Endothelial cell of umbilical vein (primary cell): ENCODE data around the gene RGS11. TPM values are rescaled to one million over a fixed set of nuclear protein-coding genes. Genes with fewer than 3 reads are reported as not detected.
A peak's percentile ranks its signal among the peaks of the same experiment; 100 is the strongest.

Experiments used
- BruUV-seq: library from RNA; stranded (reverse); fragments of 400-500 nt; replicated peaks from 2 replicates; lab custom pipeline; 2021; lab: Mats Ljungman, UMichigan
- CTCF ChIA-PET: fragments of 300-600, 350-600 bp; sonication (Branson Sonifier 250); formaldehyde crosslinking; loops from one replicate; lab custom pipeline; 2021; ENCODE audit warnings: antibody characterized with exemption, inconsistent platforms; lab: Charles Lee
- POLR2A ChIA-PET: fragments of 300-600, 350-600 bp; sonication (Branson Sonifier 250); formaldehyde crosslinking; loops from one replicate; lab custom pipeline; 2021; ENCODE audit warnings: antibody characterized with exemption, inconsistent platforms; lab: Charles Lee
- DNase-seq: peaks from one replicate; pipeline ENCODE4 v3.0.0-alpha.2; 2011; ENCODE audit warnings: low read depth, low spot score
- FAIRE-seq: peaks from 2 replicates; lab custom pipeline; 2011; peaks lifted over from hg19 to GRCh38; lab: Jason Lieb, UNC
- H2AFZ ChIP-seq: 2 replicates; pipeline ENCODE4 v1.6.0; 2012; ENCODE audit warnings: low read depth, low read length, control low read depth, inconsistent platforms
- H3K27ac ChIP-seq: 2 replicates; pipeline ENCODE4 v1.5.1; 2011; ENCODE audit warnings: low read depth, mild to moderate bottlenecking, control low read depth, low read length, moderate library complexity; ENCODE audit not compliant: insufficient read depth
- H3K27me3 ChIP-seq, 2 experiments: 2 replicates each; pipeline versions ENCODE4 v1.6.0 to v1.6.1; 2011; ENCODE audit warnings: low read length in 2 of 2, mixed read lengths in 1 of 2; ENCODE audit not compliant: control insufficient read depth in 2 of 2, insufficient read depth in 2 of 2
- H3K36me3 ChIP-seq, 2 experiments: 2 replicates in 1 of 2; 3 replicates in 1 of 2; pipeline ENCODE4 v1.5.1; 2011; ENCODE audit warnings: low read length in 2 of 2, mild to moderate bottlenecking in 1 of 2, moderate library complexity in 1 of 2; ENCODE audit not compliant: control insufficient read depth in 2 of 2, insufficient read depth in 2 of 2; ENCODE audit errors: extremely low read depth in 1 of 2
- H3K4me1 ChIP-seq: 3 replicates; pipeline ENCODE4 v1.5.1; 2011; ENCODE audit warnings: mild to moderate bottlenecking, low read length; ENCODE audit not compliant: control insufficient read depth, insufficient read depth; ENCODE audit errors: extremely low read depth
- H3K4me2 ChIP-seq: 2 replicates; pipeline ENCODE4 v1.6.1; 2011; ENCODE audit warnings: low read length, control low read depth, mixed read lengths; ENCODE audit not compliant: insufficient read depth
- H3K4me3 ChIP-seq, 3 experiments: fragments of 200-600 bp in 1 of 3; sonication (generic), shearing (Covaris generic) in 1 of 3; replicated peaks in 1 of 3; 2 replicates each; pipeline ENCODE4 v1.5.1; 2011 to 2016; ENCODE audit warnings: control low read depth in 3 of 3, low read length in 3 of 3, mild to moderate bottlenecking in 2 of 3, inconsistent platforms in 1 of 3, low read depth in 1 of 3, moderate library complexity in 1 of 3; ENCODE audit not compliant: insufficient read depth in 1 of 3
- H3K79me2 ChIP-seq: 2 replicates; pipeline ENCODE4 v1.6.0; 2012; ENCODE audit warnings: low read length, inconsistent platforms; ENCODE audit not compliant: control insufficient read depth, insufficient read depth
- H3K9ac ChIP-seq: replicated peaks from 2 replicates; pipeline ENCODE3; 2011; ENCODE audit warnings: low read length, control low read depth; ENCODE audit not compliant: insufficient read depth; ENCODE audit errors: extremely low read depth
- H3K9me1 ChIP-seq: replicated peaks from 3 replicates; pipeline ENCODE4 v1.6.0; 2011; ENCODE audit warnings: mild to moderate bottlenecking, low read length; ENCODE audit not compliant: control insufficient read depth, insufficient read depth; ENCODE audit errors: extremely low read depth
- H3K9me3 ChIP-seq: replicated peaks from 2 replicates; pipeline ENCODE4 v1.5.1; 2012; ENCODE audit warnings: low read length, inconsistent platforms; ENCODE audit not compliant: control insufficient read depth, insufficient read depth
- H4K20me1 ChIP-seq: replicated peaks from 2 replicates; pipeline ENCODE3; 2011; ENCODE audit warnings: mild to moderate bottlenecking, low read length; ENCODE audit not compliant: control insufficient read depth, insufficient read depth; ENCODE audit errors: extremely low read depth
- EZH2 ChIP-seq: IDR thresholded peaks from 2 replicates; pipeline ENCODE4 v1.6.1; 2012; ENCODE audit warnings: borderline replicate concordance, low read depth, mild to moderate bottlenecking, moderate library complexity, low read length, inconsistent platforms; ENCODE audit not compliant: severe bottlenecking
- FOS ChIP-seq: IDR thresholded peaks from 2 replicates; pipeline ENCODE4 v1.6.1; 2011; ENCODE audit warnings: mild to moderate bottlenecking, low read length, moderate library complexity, borderline replicate concordance; ENCODE audit not compliant: insufficient read depth
- GATA2 ChIP-seq: IDR thresholded peaks from 2 replicates; pipeline ENCODE4 v1.7.0; 2011; ENCODE audit warnings: low read depth, mild to moderate bottlenecking, moderate library complexity, mixed read lengths, low read length; ENCODE audit not compliant: insufficient read length, insufficient read depth
- JUN ChIP-seq: IDR thresholded peaks from 2 replicates; pipeline ENCODE4 v1.6.1; 2011; ENCODE audit warnings: borderline replicate concordance, low read depth; ENCODE audit not compliant: insufficient read length, insufficient read depth
- MYC ChIP-seq: IDR thresholded peaks from one replicate; pipeline ENCODE4 v1.6.1; 2011; ENCODE audit warnings: mild to moderate bottlenecking, low read depth, low read length
- POLR2A ChIP-seq: IDR thresholded peaks from 2 replicates; pipeline ENCODE4 v1.6.1; 2012; ENCODE audit warnings: low read depth, mild to moderate bottlenecking, control low read depth, low read length
- POLR2AphosphoS5 ChIP-seq: IDR thresholded peaks from 2 replicates; pipeline ENCODE4 v1.6.1; 2012; ENCODE audit warnings: low read depth, mild to moderate bottlenecking, control low read depth, low read length, moderate library complexity; ENCODE audit not compliant: insufficient read depth
- dilution Hi-C: fragments of 300-500 bp; cut with MboI; formaldehyde crosslinking; loops from one replicate; pipeline ENCODE4 v1.15.0; 2019; ENCODE audit warnings: low sequenced_read_pairs; ENCODE audit not compliant: extremely low pct_ligation_motif_present
- intact Hi-C: fragments of 100-400 bp; cut with micrococcal nuclease; formaldehyde crosslinking; loops from one replicate; pipeline ENCODE4 v1.10.0; 2022
- polyA plus RNA-seq, 4 experiments: library from polyadenylated mRNA; depleted of rRNA in 3 of 4; stranded (reverse) in 3 of 4; unstranded in 1 of 4; fragments of >200 nt; gene quantifications; 2 replicates each; pipeline versions ENCODE4 v1.2.1 to v1.2.3, GENCODE V29; 2011 to 2012; ENCODE audit warnings: missing spikeins in 1 of 4
- total RNA-seq: library from RNA; stranded (reverse); gene quantifications from 2 replicates; pipeline ENCODE4 v1.2.3, GENCODE V29; 2021
- TF ChIP-seq, protein P1 (sequence below): IDR thresholded peaks from 2 replicates; pipeline ENCODE4 v1.6.1; 2011; ENCODE audit not compliant: insufficient read depth, insufficient read length
- TF ChIP-seq, protein P2 (sequence below), 2 donors: IDR thresholded peaks; 1 replicate in 1 of 2; 2 replicates in 1 of 2; pipeline ENCODE4 v1.5.1; 2011; ENCODE audit warnings: low read length in 2 of 2, mild to moderate bottlenecking in 2 of 2, moderate library complexity in 2 of 2, control low read depth in 1 of 2, inconsistent platforms in 1 of 2, low read depth in 1 of 2; ENCODE audit not compliant: insufficient read depth in 1 of 2; ENCODE audit errors: extremely low read depth in 1 of 2

RGS11 gene
- total and polyA plus RNA-seq, 2 donors (not counting 3 experiments of a cell fraction or from before 2014, with no cell fraction given) = 3.0 to 4.9 TPM

DNA sequence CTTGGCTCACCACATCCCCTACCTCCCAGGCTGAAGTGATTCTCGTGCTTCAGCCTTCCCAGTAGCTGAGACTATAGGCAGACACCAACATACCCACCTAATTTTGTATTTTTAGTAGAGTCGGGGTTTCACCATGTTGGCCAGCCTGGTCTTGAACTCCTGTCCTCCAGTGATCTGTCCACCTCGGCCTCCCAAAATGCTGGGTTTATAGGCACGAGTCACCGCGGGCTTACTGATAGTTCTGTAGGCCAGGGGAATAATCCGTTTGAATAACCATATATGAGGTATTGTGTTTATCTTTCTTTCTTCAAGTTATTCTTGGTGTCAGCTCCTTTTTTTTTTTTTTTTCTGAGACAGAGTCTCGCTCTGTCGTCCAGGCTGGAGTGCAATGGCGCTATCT lies 33.5 kb downstream of the RGS11 start:
- peaks cover 6% of the 10 kb centered on the region for H3K4me1 ChIP-seq
- BruUV-seq = no TSS peak

More for the DNA sequence above, 33.5 kb downstream of the RGS11 start:
- Histone ChIP-seq H3K27me3 (no peaks in the 10 kb centered on the region), H3K9me1 (no peaks in the 10 kb centered on the region), H3K36me3 (peaks cover 0 to 2% of the 10 kb centered on the region in 2 experiments), H3K9me3 (no peaks in the 10 kb centered on the region), H4K20me1 (no peaks in the 10 kb centered on the region), H3K4me2 (peak overlapping the region; percentile 55), H3K4me3 (no peak overlapping the region), H3K9ac (no peak overlapping the region), H3K27ac (no peak overlapping the region), H2AFZ (peak overlapping the region; percentile 90), H3K79me2 (no peaks in the 10 kb centered on the region)
- ChIA-PET CTCF (interaction anchor here (0.7 to 1.3 kb wide), 4 partner anchors 14 to 135 kb away, joined by 3 to 5 read pairs (median 3); no protein-coding TSS in a partner anchor), POLR2A (interaction anchor here (0.8 kb wide), 1 partner anchor 23 kb away, joined by 5 read pairs; no protein-coding TSS in a partner anchor)
- intact Hi-C loops (no loop called here), dilution Hi-C loops (no loop called here)
- FAIRE-seq = peak; percentile 74
- TF ChIP-seq POLR2A (no peak), FOS (no peak), MYC (no peak), JUN (no peak), EZH2 (no peak), POLR2AphosphoS5 (no peak), GATA2 (no peak)
- TF ChIP-seq, protein P1, sequence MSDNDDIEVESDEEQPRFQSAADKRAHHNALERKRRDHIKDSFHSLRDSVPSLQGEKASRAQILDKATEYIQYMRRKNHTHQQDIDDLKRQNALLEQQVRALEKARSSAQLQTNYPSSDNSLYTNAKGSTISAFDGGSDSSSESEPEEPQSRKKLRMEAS = no peak
- TF ChIP-seq, protein P2, sequence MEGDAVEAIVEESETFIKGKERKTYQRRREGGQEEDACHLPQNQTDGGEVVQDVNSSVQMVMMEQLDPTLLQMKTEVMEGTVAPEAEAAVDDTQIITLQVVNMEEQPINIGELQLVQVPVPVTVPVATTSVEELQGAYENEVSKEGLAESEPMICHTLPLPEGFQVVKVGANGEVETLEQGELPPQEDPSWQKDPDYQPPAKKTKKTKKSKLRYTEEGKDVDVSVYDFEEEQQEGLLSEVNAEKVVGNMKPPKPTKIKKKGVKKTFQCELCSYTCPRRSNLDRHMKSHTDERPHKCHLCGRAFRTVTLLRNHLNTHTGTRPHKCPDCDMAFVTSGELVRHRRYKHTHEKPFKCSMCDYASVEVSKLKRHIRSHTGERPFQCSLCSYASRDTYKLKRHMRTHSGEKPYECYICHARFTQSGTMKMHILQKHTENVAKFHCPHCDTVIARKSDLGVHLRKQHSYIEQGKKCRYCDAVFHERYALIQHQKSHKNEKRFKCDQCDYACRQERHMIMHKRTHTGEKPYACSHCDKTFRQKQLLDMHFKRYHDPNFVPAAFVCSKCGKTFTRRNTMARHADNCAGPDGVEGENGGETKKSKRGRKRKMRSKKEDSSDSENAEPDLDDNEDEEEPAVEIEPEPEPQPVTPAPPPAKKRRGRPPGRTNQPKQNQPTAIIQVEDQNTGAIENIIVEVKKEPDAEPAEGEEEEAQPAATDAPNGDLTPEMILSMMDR (IDR thresholded peaks at IDR 0.05; ENCODE audit: extremely low read depth in 1 of 2, insufficient read depth in 1 of 2, low read depth in 1 of 2, low read length in 2 of 2) = no peak
- no peak for DNase-seq
